ENCODE results near the gene MAP1LC3A.

The MAP1LC3A gene

DNA sequence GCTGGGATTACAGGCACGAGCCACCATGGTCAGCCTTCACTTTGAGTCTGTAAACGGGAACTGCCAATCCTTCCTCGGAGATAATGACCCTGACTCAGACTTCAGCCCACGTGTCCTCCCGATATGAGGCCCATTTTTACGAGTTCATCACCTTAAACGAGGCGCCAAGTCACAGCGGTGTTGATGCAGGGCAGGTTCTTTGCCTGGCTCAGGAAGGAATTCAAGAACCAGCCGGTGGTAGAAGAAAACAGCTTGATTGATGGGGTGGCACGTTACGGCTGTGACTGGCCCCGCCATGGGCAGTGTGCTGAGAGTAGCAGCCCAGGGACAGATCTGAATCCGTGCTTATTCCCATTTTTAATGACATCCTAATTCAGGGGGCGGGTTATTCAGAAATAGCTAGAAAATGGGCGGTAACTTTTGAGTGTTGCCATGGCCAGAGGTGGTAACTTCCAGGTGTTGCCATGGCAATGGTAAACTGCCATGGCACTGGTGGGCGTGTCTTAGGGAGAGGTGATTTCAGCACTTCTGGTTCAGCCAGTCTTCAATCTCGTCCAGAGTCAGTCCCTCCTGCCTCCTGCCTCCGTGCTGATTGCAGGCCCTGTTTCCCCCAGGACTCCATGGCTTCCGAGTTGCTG is 9.1 kb upstream of the MAP1LC3A start:
- no peak for DNase-seq (ENCODE audit: low spot score)

DNA sequence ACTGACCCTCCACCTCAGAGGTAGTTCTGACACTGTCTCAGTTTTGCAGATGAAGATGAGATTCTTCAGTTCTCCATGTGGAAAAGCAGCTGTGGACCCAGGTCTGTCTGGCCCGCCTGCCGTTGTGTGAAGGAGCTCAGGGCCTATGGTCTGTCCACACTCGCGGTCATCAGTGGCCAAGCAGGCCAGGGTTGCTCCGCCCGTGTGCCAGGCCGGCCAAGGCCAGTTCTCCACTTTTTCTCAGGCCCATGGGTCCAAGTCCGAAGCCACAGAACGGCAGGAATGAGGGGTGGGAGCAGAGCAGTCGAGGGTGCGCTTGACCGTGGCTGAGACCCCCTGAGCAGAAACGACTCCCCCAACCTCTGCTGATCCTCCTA is 8.6 kb upstream of the MAP1LC3A start:
- no peak for DNase-seq (ENCODE audit: low spot score)

DNA sequence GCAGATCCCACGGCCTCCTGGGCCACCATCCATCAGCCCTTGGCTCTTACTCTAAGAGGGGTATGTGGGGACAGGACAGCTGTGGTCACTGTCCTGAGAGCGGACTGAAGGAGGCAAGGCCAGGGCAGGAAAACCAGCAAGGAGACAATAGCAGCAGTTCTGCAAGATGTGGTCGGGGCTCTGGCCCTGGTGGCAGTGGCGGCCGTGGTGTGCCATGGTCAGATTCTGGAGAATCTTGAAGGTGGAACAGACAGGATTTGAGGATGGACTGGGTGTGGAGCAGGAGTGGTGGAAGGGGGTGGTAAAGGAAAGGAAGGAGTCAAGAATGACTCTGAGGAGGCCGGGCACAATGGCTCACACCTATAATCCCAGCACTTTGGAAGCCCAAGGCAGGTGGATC is 5.9 kb upstream of the MAP1LC3A start:
- no peak for DNase-seq (ENCODE audit: low spot score)

DNA sequence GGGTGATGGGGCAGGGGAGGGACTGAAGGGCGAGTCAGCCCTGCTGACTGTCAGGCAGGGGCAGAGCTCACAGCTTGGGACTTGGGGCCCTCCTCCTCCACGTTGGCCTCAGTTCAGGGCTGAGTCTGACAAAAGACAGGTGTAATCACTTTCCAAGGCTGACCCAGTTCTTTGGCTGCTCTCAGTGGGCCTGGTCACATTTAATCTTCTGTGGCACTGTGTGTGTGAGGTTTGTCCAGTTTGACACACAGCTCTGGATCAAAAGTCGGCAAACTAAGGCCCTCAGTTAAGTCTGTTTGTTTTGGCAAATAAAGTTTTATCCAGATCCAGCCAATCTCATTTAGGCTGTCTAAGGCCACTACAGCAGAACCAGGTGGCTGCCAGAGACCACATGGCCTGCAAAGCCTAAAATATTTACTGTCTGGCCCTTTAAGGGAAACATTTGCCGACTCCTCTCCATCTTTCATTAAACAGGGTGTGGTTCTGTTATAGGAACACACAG is 5.1 kb upstream of the MAP1LC3A start:
- no peak for DNase-seq (ENCODE audit: low spot score)

GRCh38 chr20:34557936-34558319 is 590 bp upstream of the MAP1LC3A start:
- DNase-seq (ENCODE audit: low spot score), result no peak

DNA sequence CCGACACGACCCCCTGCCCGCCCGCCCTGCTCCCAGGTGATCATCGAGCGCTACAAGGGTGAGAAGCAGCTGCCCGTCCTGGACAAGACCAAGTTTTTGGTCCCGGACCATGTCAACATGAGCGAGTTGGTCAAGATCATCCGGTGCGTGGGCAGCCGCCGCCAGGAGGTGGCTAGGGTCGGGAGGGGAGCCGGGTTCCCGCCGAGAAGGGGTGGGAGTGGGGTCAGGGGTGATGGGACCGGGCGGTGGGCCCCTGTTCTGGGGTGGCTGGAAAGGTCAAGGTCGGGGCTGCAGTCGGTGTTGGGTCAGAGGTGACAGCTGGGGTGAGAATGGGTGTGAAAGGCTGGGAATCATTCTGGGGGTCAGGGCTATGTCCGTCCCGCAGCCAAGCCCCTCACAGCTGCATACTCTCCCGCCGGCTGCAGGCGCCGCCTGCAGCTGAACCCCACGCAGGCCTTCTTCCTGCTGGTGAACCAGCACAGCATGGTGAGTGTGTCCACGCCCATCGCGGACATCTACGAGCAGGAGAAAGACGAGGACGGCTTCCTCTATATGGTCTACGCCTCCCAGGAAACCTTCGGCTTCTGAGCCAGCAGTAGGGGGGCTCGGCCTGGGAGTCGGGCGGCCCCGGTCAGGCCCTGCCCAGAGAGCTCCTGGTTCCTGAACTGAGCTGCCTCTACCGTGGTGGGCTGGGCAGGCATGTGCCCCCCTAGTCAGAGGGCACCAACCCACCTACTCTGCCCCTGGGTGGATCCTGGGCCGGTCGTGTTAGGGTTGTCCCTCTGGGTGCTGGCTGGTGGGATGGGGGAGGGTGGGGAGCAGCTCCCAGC is 1.0 kb downstream of the MAP1LC3A start:
- no peak for DNase-seq (ENCODE audit: low spot score)

GRCh38 chr20:34560141-34560523 is 1.6 kb downstream of the MAP1LC3A start:
- DNase-seq (ENCODE audit: low spot score), result peak; percentile 77

DNA sequence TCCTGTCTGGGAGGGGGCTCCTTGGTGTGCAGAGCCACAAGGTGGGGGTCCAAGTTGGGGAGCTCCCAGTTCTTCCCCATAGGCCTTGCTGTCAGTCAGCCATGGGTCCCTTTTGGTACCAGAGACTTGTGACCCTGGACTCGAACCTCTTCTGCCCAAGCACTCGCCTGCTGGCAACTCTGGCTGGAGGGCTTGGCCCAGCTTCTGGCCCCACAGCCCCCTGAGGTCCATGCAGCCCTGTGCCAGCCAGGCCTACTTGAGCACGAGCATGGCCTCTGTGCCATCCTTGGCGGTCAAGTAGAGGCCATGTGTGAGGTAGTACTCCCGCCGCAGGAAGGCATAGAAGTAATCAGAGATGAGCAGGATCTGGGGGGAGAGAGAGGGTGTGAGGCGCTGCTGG is 2.1 kb downstream of the MAP1LC3A start:
- no peak for DNase-seq (ENCODE audit: low spot score)

DNA sequence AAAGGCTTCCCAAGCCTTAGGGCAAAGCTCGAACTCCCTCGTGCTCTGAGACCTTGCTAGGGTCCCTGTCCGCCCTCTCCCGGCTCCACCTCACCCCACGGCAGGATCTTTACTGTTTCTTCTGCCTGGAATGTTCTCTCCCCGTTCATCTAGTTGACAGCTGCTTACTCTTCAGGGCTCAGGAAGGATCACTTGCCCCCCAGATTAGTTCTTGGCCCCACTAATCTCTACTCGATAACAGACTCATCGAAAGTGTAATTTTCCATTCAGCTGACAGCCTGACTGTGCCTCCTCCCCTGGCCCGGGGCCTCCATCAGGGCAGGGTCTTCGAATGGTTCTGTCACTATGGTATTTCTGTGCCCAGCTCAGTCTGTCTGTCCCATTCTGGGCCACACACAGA is 3.1 kb downstream of the MAP1LC3A start:
- no peak for DNase-seq (ENCODE audit: low spot score)

DNA sequence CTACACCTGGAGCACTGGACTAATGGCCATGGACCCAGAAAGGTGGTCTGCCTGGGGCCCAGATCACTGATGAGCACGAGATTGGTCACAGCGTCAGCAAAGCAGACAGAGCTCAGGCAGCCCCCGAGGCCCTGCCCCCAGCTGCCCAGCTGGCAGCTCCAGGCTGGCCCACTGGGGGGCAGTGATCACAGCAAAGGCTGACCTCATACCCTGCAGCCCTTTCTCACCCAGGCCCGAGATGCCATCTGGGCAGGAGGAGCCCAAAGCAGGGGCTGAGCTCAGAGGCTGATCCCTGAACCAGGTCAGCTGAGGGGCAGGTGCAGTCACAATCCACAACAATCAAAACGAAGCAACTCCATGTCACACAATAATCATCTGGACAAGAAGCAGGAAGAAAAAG is 4.1 kb downstream of the MAP1LC3A start:
- DNase-seq (ENCODE audit: low spot score), result peak; percentile 37

DNA sequence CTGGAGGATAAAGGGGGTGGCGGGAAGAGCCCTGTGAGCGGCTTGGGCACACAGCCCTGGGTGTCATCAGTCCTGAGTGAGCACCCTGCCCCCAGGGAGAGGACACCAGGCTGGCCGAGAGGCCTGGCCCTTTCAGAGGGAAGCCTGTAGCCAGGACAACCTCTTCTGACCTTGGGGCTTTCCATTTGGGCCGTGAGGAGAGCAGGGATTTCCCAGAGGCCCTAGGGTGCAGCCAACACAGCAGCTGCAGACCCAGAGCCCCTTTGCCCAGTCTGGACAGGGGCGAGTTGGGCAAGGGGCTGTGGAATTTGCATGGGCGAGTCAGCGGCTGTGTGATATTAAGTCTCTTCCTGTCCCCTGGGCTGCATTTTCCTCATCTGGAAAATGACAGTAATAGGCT is 6.3 kb downstream of the MAP1LC3A start:
- no peak for DNase-seq (ENCODE audit: low spot score)

GRCh38 chr20:34566978-34567891 is 8.7 kb downstream of the MAP1LC3A start:
- no peak for DNase-seq (ENCODE audit: low spot score)

- no peak for DNase-seq (ENCODE audit: low spot score)
Observed at GRCh38 chr20:34567892-34568865, 9.7 kb downstream of the MAP1LC3A start.

GRCh38 chr20:34569598-34569997 is 11.1 kb downstream of the MAP1LC3A start:
- no peak for DNase-seq (ENCODE audit: low spot score)

GRCh38 chr20:34570859-34571306 is 12.4 kb downstream of the MAP1LC3A start:
- DNase-seq (ENCODE audit: low spot score), result no peak

- DNase-seq (ENCODE audit: low spot score), result no peak
Observed at GRCh38 chr20:34571753-34572152, 13.2 kb downstream of the MAP1LC3A start.

- DNase-seq (ENCODE audit: low spot score), result no peak
Observed at GRCh38 chr20:34573541-34574300, 15.2 kb downstream of the MAP1LC3A start.

DNA sequence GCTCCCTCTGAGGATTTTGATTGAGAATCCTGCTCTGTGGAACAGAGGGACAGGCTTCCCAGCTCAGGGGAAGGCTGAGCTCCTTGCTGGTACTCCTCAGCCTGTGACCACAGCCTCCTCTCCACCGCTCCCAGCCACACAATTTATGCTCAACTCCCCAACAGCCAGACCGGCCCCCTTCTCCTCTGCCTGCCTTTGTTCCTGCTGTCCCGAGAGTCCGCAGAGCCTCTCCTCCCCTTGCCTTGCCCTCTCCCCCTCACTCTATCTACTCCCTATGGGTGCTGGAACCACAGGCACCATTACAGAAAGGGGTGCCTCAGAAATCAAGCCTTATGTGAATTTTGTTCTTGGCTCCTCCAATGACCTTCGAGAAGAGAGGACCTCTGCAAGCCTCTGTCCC is 15.9 kb downstream of the MAP1LC3A start:
- no peak for DNase-seq (ENCODE audit: low spot score)

DNA sequence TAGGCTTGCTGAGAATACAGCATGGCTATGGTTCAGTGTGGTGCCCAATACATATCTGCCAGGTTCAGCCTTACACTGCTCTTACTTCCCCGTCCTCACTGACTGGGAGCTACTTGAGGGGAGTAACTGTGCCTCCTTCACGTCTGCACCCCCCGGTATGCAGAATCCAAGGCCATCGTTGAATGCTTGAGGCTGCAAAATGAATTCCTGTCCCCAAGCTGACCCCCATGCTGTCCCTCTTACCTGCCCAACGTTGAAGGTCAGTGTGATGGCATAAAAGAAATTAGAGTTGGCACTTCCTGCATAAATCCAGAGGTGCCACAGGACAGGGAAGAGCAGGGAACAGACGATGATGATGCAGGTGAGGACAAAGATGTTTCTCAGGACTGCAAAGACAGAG is 16.3 kb downstream of the MAP1LC3A start:
- DNase-seq (ENCODE audit: low spot score), result no peak

DNA sequence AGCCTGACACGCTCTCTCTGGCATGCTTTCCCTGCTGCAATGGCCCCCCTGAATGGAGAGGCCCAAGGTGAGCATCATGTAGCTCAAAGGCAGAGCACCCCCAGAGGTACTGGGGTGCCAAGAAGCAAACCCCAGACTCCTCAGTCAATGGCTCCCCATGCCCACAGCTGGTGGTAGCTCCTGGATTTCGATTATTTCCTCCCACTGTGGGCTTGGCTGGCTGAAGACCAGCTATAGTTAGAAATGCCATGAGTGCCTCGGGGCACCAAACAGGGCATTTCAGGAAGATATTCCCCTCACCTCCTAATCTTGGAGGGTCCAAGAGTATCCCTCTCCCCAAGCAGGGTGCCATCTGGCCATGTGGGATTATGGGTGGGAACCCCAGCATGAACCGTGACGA is 16.8 kb downstream of the MAP1LC3A start:
- DNase-seq (ENCODE audit: low spot score), result no peak

GRCh38 chr20:34575756-34576155 is 17.2 kb downstream of the MAP1LC3A start:
- DNase-seq (ENCODE audit: low spot score), result no peak

All from Ammon's horn (tissue), 1 donor.